ENCODE results near the gene OSGIN1.

Gene OSGIN1

DNA sequence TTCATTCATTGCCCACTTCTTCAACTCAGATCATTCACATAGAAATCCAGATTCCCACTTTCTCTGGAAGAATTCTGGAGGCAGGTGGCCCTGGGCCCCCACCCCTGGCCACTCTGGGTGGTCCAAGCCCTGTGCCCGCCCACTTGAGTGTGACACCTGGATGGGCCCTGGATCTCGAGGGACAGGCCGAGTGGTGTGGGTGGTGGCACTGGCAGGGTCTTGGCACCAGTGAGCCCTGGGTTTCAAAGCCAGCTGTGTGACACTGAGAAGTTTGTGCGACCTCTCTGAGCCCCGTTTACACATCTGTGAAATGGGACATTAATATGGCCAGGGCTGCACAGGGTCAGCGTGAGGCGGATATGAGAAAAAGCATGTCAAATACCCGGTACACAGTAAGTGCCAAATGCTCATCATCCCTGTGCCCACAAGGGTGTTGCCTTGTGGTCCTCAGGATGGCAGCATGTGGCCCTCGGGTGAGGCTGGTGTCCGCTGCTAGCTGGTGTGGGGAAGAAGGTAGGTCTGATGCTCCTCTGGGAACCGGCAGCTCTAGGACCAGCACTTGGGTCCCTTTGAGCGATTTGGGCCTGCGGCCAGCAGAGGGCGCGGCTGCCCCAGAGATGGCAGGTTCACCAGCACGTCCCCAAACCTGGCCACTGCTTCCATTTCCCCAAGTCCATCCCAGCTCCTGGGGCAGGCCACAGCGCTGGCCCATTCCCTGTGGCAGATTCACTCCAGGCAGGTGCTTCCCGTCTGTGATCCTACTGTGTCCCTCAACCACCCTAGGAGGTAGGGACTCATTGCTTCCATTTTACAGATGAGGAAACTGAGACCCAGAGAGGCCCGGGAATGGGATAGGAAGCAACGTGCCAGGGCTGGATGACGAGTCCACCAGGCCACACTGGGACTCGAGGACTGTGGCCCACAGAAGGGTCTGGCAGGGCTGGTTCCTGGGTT, 3.6 kb downstream of the OSGIN1 start:
- DNase-seq (ENCODE audit: low read depth in 2 of 3, low spot score in 1 of 3): peak; percentile 65 to 72 (median 67)

GRCh38 chr16:83957296-83957855, 4.3 kb downstream of the OSGIN1 start:
- no peak for DNase-seq (ENCODE audit: low read depth in 2 of 3, low spot score in 1 of 3)

GRCh38 chr16:83958137-83958845, 5.3 kb downstream of the OSGIN1 start:
- DNase-seq (ENCODE audit: low read depth in 2 of 3, low spot score in 1 of 3): no peak

DNA sequence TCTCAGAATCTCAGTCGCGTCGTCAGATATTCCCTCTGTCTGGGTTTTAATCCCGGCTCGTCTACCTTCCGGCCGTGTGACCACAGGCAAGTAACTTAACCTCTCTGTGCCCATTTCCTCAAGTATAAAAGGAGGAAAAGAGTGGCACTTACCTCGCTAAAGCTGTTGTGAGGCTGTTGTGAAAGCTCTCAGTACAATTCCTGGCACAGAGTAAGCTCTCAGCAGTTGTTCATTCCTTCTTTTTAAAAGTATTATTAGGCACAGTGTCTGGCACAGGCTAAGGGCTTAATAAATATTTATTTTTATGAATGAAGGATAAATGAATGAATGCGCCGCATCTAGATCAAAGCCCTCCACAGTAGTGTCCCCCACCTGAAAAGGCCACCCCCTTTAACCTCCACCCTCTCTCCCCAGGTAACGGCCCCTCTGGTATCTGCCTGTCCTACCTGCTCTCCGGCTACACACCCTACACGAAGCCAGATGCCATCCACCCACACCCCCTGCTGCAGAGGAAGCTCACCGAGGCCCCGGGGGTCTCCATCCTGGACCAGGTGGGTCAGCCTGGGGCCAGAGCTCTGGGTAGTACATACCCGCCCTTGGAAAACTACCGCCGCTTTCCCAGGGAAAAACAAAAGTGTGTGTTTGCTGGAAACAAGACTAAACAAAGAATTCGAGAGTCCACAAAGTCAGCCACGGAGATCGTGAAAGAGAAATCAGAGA, 6.0 kb downstream of the OSGIN1 start:
- no peak for DNase-seq (ENCODE audit: low read depth in 2 of 3, low spot score in 1 of 3)

GRCh38 chr16:83959656-83960434, 6.8 kb downstream of the OSGIN1 start:
- DNase-seq (ENCODE audit: low read depth in 2 of 3, low spot score in 1 of 3): no peak

DNA sequence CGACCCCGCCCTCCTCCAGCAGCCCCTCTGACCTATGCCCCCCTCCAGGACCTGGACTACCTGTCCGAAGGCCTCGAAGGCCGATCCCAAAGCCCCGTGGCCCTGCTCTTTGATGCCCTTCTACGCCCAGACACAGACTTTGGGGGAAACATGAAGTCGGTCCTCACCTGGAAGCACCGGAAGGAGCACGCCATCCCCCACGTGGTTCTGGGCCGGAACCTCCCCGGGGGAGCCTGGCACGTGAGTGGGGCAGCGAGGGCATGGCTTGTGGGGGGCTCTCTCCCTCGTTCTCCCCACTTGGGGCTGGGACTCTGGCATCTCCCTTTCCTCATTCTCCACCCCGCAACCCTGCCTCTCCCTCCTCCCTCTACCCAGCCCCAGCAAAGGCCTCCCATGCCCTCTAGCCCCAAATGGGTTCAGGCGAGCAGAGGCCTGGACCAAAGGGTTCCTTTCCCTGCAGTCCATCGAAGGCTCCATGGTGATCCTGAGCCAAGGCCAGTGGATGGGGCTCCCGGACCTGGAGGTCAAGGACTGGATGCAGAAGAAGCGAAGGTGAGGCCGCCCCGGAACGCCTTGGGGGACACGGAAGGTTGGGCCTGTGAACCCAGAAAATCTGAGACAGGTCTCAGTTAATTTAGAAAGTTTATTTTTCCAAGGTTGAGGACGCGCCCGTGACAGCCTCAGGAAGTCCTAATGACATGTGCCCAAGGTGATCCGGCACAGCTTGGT, 7.6 kb downstream of the OSGIN1 start:
- no peak for DNase-seq (ENCODE audit: low read depth in 2 of 3, low spot score in 1 of 3)

DNA sequence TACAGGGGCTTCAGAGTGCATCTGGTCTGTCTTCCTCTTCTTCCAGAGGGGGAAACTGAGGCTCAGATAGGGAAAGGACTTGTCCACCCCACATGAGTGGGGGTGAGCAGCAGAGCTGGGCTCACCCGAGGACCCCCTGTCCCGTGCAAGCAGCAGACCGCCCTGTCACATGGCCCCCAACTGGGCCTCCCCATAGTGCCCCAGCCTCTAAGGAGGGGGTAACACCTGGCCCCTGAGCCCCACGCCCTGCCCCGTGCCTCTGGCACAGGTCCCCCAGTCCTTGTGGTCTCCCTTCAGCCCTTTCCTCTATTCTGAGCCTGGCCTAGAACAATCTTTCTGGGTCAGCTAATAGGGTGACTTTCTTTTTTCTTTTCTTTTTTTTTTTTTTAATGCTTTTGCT, 8.6 kb downstream of the OSGIN1 start:
- no peak for DNase-seq (ENCODE audit: low read depth in 2 of 3, low spot score in 1 of 3)

GRCh38 chr16:83963277-83964119, 10.5 kb downstream of the OSGIN1 start:
- DNase-seq (ENCODE audit: low read depth in 2 of 3, low spot score in 1 of 3): no peak

DNA sequence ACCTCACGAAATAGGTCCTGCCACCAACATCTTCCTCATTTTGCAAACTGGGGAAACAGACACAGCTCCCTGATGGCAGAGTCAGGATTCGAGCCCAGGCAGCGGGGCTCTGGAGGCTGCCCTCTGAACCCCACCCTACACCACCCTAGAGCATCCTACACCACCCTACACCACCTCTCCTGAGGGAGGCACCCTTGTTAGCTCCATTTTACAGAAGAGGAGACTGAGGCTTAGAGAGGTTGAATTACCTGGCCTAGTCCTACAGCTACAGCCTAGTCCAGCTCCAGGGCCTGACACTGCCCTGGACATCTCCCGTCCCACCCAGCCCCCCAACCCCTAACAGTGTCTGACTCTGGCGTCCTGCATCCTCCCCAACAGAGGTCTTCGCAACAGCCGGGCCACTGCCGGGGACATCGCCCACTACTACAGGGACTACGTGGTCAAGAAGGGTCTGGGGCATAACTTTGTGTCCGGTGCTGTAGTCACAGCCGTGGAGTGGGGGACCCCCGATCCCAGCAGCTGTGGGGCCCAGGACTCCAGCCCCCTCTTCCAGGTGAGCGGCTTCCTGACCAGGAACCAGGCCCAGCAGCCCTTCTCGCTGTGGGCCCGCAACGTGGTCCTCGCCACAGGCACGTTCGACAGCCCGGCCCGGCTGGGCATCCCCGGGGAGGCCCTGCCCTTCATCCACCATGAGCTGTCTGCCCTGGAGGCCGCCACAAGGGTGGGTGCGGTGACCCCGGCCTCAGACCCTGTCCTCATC, 11.8 kb downstream of the OSGIN1 start:
- no peak for DNase-seq (ENCODE audit: low read depth in 2 of 3, low spot score in 1 of 3)

DNA sequence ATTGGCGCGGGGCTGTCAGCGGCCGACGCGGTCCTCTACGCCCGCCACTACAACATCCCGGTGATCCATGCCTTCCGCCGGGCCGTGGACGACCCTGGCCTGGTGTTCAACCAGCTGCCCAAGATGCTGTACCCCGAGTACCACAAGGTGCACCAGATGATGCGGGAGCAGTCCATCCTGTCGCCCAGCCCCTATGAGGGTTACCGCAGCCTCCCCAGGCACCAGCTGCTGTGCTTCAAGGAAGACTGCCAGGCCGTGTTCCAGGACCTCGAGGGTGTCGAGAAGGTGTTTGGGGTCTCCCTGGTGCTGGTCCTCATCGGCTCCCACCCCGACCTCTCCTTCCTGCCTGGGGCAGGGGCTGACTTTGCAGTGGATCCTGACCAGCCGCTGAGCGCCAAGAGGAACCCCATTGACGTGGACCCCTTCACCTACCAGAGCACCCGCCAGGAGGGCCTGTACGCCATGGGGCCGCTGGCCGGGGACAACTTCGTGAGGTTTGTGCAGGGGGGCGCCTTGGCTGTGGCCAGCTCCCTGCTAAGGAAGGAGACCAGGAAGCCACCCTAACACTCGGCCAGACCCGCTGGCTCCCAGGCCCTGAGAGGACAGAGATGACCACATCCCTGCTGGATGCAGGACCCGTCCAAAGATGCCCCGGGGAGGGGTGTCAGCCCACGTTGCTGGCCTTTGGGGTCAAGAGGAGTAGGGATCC, 12.6 kb downstream of the OSGIN1 start:
- DNase-seq (ENCODE audit: low read depth in 2 of 3, low spot score in 1 of 3): no peak

DNA sequence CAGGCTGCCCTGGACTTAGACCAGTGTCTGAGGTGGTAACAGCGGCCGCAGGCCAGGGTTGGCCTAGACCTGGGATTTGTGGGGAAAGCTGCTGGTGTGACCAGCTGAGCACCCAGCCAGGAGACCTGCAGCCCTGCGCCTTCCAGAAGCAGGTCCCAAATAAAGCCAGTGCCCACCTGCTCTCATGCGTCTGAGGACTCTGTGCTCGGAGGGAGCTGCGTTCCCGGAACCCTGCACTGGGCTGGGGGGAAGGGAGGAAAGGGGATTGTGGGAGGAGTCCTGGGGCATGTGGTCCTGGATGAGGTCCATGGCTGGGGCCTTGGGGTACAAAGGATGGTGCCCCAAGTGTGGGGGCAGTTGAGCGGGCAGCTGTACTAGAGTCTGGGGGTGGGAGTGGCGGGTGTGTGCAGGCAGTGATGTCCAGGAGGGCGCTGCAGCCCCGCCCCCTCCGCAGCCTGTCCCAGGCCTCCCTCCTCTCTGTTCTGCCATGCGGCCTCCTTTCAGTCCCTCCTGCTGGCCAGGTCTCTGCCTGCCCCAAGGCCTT, 13.2 kb downstream of the OSGIN1 start:
- DNase-seq (ENCODE audit: low read depth in 2 of 3, low spot score in 1 of 3): no peak

DNA sequence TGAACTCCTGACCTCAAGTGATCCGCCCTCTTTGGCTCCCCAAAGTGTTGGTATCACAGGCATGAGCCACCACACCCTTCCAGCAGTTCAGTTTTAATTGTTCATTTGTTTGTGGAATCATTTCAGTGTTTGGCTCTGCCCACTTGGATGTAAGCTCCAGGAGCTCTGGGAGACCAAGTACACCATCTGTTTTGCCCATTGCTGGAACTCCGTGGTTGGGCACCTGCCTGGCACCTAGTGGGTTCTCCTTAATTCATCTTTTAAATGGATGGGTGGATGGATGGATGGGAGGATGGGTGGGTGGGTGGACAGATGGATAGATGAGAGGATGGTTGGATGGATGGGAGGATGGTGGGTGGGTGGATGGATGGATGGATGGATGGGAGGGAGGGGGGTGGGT, 14.1 kb downstream of the OSGIN1 start:
- no peak for DNase-seq (ENCODE audit: low read depth in 2 of 3, low spot score in 1 of 3)

- DNase-seq (ENCODE audit: low read depth in 2 of 3, low spot score in 1 of 3): no peak
Observed at GRCh38 chr16:83967838-83968305, 14.8 kb downstream of the OSGIN1 start, which contains the start of gene NECAB2. Gene NECAB2 (plus strand): TSS chr16:83968244. CDS start chr16:83968649, 405 bp downstream.

- DNase-seq (ENCODE audit: low read depth in 2 of 3, low spot score in 1 of 3): no peak
Observed at GRCh38 chr16:83968306-83968851, 15.3 kb downstream of the OSGIN1 start.

- no peak for DNase-seq (ENCODE audit: low read depth in 2 of 3, low spot score in 1 of 3)
Observed at GRCh38 chr16:83968891-83969649, 16.0 kb downstream of the OSGIN1 start.

All from stimulated activated CD4-positive, alpha-beta T cell treated with anti-CD3 and anti-CD28 coated beads, Interleukin-12 subunit alpha, Interleukin-12 subunit beta, amount 100 ng/mL, for 48 hours (primary cell).